Germinal center (tissue), 1 donor: ENCODE data around the gene MAP1B.

Source experiments
- DNase-seq: peaks from one replicate; pipeline ENCODE4 v3.0.0; 2012; ENCODE audit warnings: mixed read lengths, low spot score

MAP1B gene

GRCh38 chr5:72225741-72226140 is 118.5 kb downstream of the MAP1B start:
- no peak for DNase-seq

GRCh38 chr5:72226950-72227349 is 119.7 kb downstream of the MAP1B start:
- DNase-seq = no peak

DNA sequence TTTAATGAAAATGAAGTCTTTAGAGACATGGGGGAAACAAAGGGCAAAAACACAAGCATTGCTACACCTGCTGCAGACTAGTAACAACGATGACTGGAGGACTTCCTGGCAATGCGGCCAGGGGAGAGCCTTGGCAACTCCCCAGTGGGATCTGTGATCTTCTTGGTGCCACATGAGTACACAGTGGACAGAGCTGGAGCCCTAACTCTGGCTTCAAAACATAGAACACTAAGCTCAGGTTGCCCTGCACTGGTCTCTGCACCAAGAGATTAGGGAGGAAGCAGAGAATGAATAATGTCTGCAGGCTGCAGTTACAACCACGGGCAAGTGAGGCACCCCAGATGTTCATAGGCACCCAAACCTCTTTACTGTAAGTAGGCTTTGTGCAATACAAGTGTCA is 121.7 kb downstream of the MAP1B start:
- no peak for DNase-seq

GRCh38 chr5:72231991-72232703 is 124.9 kb downstream of the MAP1B start:
- DNase-seq = no peak

DNA sequence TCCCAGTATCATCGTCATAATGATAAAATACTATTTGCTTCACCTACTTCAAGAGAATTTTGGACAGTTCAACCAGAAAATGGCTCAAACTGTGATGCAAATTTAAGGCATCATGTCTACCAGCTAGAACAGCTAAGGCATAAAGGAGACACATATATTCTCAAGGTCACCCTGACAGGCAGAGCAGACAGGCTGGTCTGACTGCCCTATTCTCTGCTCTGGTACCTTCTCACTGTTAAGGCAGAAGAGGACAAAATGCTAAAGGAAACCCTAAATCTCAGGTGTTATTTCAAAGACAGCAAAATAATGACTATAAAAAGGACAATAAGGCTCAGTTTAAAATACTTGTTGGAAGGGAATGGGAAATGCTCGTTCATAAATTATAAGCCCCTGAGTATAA is 125.6 kb downstream of the MAP1B start:
- DNase-seq = no peak

DNA sequence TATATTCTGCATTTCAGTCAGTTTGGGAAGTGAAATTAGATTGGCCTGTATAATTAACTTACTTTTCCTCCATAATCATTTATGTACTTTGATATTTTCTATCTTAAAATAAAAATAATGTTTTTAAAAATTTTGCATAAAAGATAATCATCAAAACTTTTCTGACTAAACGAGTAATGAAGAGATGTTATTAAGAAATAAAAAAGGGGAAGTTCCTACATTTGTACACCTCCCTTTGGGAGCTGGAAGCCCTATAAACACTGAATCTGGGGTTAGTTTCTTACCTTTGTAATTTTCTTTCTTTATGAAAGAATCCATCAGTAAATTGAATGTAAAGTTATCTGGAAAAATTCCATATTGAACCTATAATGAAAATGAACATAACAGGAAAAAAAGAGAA is 126.6 kb downstream of the MAP1B start:
- DNase-seq = no peak

- DNase-seq = no peak
Measured at GRCh38 chr5:72234265-72234700, 127.0 kb downstream of the MAP1B start.

DNA sequence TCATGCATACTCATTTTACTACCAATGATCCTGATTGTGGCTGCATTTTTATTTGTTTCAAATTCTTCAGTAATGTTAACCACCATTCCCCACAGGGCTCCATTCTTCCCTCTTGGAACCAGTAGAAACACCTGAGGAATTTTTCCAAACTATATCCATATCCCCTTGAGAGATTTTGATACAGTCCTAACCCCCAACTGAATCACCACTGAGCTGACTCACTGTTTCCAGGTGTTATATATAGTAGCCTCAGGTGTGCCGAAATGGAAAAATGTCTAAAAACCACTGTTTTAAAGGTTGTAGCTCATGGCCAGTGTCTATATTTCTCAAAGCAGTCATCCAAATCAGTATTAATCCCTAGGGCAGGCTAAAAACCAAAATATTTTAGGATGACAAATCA is 127.6 kb downstream of the MAP1B start:
- DNase-seq = no peak

DNA sequence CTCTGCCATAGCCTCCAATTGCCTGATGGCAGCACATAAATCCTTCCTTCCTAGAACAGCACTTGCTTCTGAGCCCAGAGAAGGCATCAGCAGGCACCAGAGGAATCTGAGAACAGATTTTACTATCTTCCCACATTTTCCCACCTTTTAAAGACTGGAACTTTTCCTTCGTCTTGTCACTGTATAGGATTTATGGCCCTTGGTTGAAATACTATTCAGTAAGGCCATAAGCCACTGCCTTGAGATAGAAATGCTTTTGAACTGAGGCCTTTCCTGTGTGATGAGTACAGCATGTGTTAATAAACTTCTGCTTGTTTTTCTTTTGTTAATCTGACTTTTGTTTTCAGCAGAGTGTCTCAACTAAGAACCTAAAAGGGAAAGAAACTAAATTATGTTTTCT is 128.4 kb downstream of the MAP1B start:
- no peak for DNase-seq

- no peak for DNase-seq
Measured at GRCh38 chr5:72237415-72237814, 130.1 kb downstream of the MAP1B start.

DNA sequence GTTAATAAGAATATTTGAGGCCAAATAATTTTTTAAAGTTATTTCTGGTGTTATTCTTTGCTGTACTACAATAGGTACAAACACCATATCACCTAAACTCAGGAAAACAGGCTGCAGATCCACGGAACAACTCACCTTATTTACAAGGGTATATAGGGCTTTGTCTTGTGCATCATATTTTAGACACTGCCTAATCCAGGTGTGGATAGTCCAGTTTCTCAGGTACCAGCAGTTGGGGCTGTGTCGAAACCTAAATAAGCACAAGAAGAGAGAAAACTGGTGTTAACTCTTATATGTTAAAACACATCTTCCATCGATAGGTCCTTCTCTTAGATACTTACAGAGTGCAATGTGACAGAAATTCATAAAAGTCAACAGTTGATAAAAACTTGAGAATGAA is 130.6 kb downstream of the MAP1B start:
- no peak for DNase-seq

- DNase-seq = no peak
Measured at GRCh38 chr5:72238712-72239445, 131.6 kb downstream of the MAP1B start.

GRCh38 chr5:72241346-72242003 is 134.2 kb downstream of the MAP1B start:
- DNase-seq = no peak

DNA sequence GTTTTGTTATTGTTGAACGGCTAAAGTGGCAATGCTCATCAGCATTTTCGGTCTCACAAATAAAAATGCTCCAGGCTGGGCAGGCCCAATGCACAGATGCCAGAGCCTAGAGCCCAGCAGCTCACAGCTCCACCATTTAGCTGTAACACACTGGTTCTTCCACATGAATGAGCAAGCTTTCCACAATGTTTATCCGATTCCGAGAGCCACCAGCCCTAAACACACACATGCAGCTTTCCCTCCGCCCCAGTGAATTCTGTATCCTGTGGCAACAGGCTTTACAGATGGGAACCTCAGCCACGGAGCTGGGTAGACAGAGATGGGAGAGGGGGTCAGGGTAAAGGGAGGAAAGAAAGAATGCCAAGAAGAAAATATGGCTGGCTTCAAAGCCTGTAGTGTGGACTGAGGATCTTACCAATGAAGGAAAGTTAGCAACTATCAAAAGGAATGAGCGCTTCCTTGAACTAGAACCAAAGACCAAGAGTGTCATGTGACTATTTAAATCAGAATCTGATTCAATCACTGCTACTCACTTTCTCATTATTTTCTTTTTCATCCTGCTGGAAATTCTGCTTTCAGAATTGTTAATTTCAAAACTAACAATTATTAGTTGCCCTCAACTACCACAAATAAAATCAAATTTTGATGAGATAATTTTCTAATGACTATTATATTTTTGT is 135.7 kb downstream of the MAP1B start:
- DNase-seq = no peak

GRCh38 chr5:72243706-72244105 is 136.4 kb downstream of the MAP1B start:
- no peak for DNase-seq

GRCh38 chr5:72244862-72245371 is 137.6 kb downstream of the MAP1B start:
- DNase-seq = peak; percentile 3

DNA sequence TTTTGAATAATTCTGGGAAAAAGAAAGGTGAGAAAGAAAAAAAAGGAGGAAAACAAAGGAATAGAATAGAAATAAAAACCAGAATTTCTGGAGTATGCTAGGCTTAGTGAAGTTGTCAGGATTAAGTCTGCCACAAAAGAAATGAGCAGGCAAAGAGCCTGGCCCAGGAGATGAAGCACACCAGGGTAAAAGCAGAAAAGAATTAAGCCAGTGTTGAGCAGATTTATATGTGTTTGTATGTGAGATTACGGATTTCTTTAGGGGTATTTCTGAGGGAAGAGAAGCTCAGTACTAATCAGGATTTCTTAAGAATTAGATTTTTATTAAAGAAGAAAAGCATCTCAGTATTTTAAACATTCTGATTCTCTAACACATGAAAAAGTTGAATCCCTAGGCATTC is 138.3 kb downstream of the MAP1B start:
- no peak for DNase-seq

DNA sequence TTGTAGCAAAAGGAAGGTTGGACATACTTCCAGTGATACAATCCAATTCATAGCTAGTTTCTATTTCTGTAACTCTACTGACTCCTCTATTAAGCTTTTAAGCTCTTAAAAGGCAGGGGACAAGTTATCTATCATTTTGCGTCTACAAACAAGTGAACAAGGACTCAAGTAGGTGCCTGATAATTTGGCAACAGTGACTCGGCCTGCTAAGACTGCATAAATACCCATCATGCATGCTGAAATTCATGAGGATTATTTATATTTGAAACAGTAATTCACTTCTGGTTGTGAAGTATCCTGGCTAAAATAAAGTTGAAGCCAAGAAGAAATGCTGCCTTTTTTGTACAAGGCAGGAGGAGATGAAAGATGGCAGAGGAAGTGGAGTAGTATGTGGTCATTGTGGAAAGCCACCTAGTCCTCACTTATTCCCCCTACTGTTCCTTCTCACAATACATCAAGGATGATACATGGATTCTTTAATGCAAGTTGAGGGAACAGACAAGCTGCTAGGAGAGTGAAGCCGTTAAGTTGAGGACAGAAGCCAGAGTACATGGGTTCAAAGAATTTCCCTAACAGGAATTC is 138.8 kb downstream of the MAP1B start:
- no peak for DNase-seq

GRCh38 chr5:72246954-72247442 is 139.7 kb downstream of the MAP1B start:
- no peak for DNase-seq

GRCh38 chr5:72248410-72248981 is 141.2 kb downstream of the MAP1B start:
- no peak for DNase-seq

DNA sequence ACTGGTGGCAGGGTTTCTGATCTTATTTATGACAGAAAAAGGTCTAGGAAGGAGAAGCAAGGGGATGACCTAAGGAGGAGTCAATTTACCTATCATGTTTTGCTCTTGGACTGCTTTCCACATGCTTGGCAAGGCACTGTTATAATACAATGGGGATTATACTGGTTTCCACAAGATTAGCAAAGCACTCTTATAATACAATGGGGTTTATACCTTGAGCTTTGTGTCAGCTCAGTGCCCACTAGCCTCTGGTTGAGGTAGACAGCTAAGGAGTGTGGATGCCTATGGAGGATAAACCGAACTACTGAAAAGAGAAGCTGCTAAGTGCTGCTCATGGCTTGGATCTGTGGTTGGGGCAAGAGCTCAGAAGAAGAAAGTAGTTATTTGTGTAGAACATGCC is 144.1 kb downstream of the MAP1B start:
- DNase-seq = no peak
